Thymus (tissue), 11 donors: ENCODE results near the gene DSCAM. TPM values are rescaled to one million over a fixed set of nuclear protein-coding genes. Genes with fewer than 3 reads are reported as not detected.

Experiments
- DNase-seq, 9 donors: peaks; one replicate each; pipeline ENCODE4 v3.0.0-alpha.2; 2013; ENCODE audit warnings: low spot score in 9 of 9, low read depth in 6 of 9, missing footprints in 1 of 9
- H3K27ac ChIP-seq, 2 donors: one replicate each; pipeline ENCODE4 v1.5.1; 2013; ENCODE audit warnings: control low read depth in 1 of 2, low read depth in 1 of 2, low read length in 1 of 2, mild to moderate bottlenecking in 1 of 2, moderate library complexity in 1 of 2
- H3K27me3 ChIP-seq, 2 donors: one replicate each; pipeline ENCODE4 v1.5.1; 2013; ENCODE audit warnings: low read length in 1 of 2; ENCODE audit not compliant: control insufficient read depth in 2 of 2, insufficient read depth in 1 of 2
- H3K36me3 ChIP-seq, 2 donors: one replicate each; pipeline ENCODE4 v1.5.1; 2013; ENCODE audit warnings: low read length in 1 of 2, mild to moderate bottlenecking in 1 of 2, moderate library complexity in 1 of 2; ENCODE audit not compliant: control insufficient read depth in 2 of 2, insufficient read depth in 2 of 2
- H3K4me1 ChIP-seq, 2 donors: one replicate each; pipeline ENCODE4 v1.5.1; 2013; ENCODE audit warnings: low read length in 2 of 2; ENCODE audit not compliant: control insufficient read depth in 2 of 2, insufficient read depth in 2 of 2
- H3K4me3 ChIP-seq, 2 donors: one replicate each; pipeline ENCODE4 v1.5.1; 2013; ENCODE audit warnings: low read length in 2 of 2, control low read depth in 1 of 2, mild to moderate bottlenecking in 1 of 2
- H3K9me3 ChIP-seq, 2 donors: one replicate each; pipeline ENCODE4 v1.5.1; 2013; ENCODE audit warnings: low read length in 1 of 2, mild to moderate bottlenecking in 1 of 2; ENCODE audit not compliant: control insufficient read depth in 2 of 2, insufficient read depth in 1 of 2
- WGBS: extraction: QIAGEN DNeasy Blood & Tissue Kit; methylation state at CpG from one replicate; pipeline ENCODE4 v1.1.7; 2013; 5-methylcytosine and 5-hydroxymethylcytosine counted together
- polyA plus RNA-seq: library from polyadenylated mRNA; stranded (reverse); fragments of 200-250 nt; gene quantifications from one replicate; pipeline ENCODE4 v1.2.3, GENCODE V29; 2013
- total RNA-seq: library from RNA; stranded (reverse); fragments of 120-200 nt; gene quantifications from one replicate; pipeline ENCODE4 v1.2.4, GENCODE V29; 2013
- donor health status: healthy.

Gene DSCAM
- total and polyA plus RNA-seq, 2 donors: 0.02 to 0.05 TPM

GRCh38 chr21:40129809-40130208 is 717.1 kb downstream of the DSCAM start:
- H3K27me3 ChIP-seq: no peaks in the 10 kb centered on the region
- no peak overlapping the region for H3K27ac ChIP-seq
- 88% methylated on average over 1 of the region's 1 CpG for WGBS

GRCh38 chr21:40128891-40129290 is 718.1 kb downstream of the DSCAM start:
- Histone ChIP-seq H3K4me3 (no peak overlapping the region), H3K27me3 (no peaks in the 10 kb centered on the region), H3K9me3 (no peaks in the 10 kb centered on the region), H3K4me1 (no peaks in the 10 kb centered on the region), H3K27ac (no peak overlapping the region), H3K36me3 (no peaks in the 10 kb centered on the region)
- 97% methylated on average over 5 of the region's 5 CpGs for WGBS
- DNase-seq: no peak

More at GRCh38 chr21:40129809-40130208, 717.1 kb downstream of the DSCAM start:
- Histone ChIP-seq H3K4me3 (no peak overlapping the region), H3K9me3 (no peaks in the 10 kb centered on the region), H3K4me1 (no peaks in the 10 kb centered on the region), H3K36me3 (no peaks in the 10 kb centered on the region)
- DNase-seq: no peak

GRCh38 chr21:40120940-40121575 is 725.9 kb downstream of the DSCAM start:
- Histone ChIP-seq H3K4me1 (no peaks in the 10 kb centered on the region), H3K27ac (no peak overlapping the region), H3K4me3 (no peak overlapping the region), H3K9me3 (no peaks in the 10 kb centered on the region), H3K36me3 (no peaks in the 10 kb centered on the region), H3K27me3 (no peaks in the 10 kb centered on the region)
- DNase-seq: no peak
- WGBS: 36% methylated on average over 4 of the region's 4 CpGs

- Histone ChIP-seq H3K4me1 (no peaks in the 10 kb centered on the region), H3K27me3 (no peaks in the 10 kb centered on the region), H3K27ac (no peak overlapping the region), H3K36me3 (no peaks in the 10 kb centered on the region), H3K9me3 (no peaks in the 10 kb centered on the region), H3K4me3 (no peak overlapping the region)
- WGBS: 91% methylated on average over 9 of the region's 9 CpGs
- no peak for DNase-seq
These were observed 728.4 kb downstream of the DSCAM start for GRCh38 chr21:40118527-40118926.

- 93% methylated on average over 4 of the region's 4 CpGs for WGBS
- no peaks in the 10 kb centered on the region for H3K9me3 ChIP-seq
- H3K27ac ChIP-seq: no peak overlapping the region
These were observed 729.7 kb downstream of the DSCAM start for GRCh38 chr21:40117236-40117635.

GRCh38 chr21:40115775-40116174 is 731.2 kb downstream of the DSCAM start:
- DNase-seq: no peak
- Histone ChIP-seq H3K9me3 (no peaks in the 10 kb centered on the region), H3K27ac (no peak overlapping the region), H3K36me3 (no peaks in the 10 kb centered on the region), H3K27me3 (no peaks in the 10 kb centered on the region), H3K4me1 (no peaks in the 10 kb centered on the region), H3K4me3 (no peak overlapping the region)

More at GRCh38 chr21:40117236-40117635, 729.7 kb downstream of the DSCAM start:
- no peaks in the 10 kb centered on the region for H3K4me1 ChIP-seq
- H3K27me3 ChIP-seq: no peaks in the 10 kb centered on the region
- H3K4me3 ChIP-seq: no peak overlapping the region
- DNase-seq: no peak
- no peaks in the 10 kb centered on the region for H3K36me3 ChIP-seq

GRCh38 chr21:40102682-40103081 is 744.3 kb downstream of the DSCAM start:
- WGBS: 78% methylated on average over 3 of the region's 3 CpGs
- Histone ChIP-seq H3K27ac (no peak overlapping the region), H3K36me3 (no peaks in the 10 kb centered on the region), H3K4me3 (no peak overlapping the region), H3K9me3 (no peaks in the 10 kb centered on the region), H3K27me3 (no peaks in the 10 kb centered on the region), H3K4me1 (no peaks in the 10 kb centered on the region)
- no peak for DNase-seq

GRCh38 chr21:40099809-40100208 is 747.1 kb downstream of the DSCAM start:
- 88% methylated on average over 3 of the region's 3 CpGs for WGBS
- Histone ChIP-seq H3K36me3 (no peaks in the 10 kb centered on the region), H3K9me3 (no peaks in the 10 kb centered on the region)

GRCh38 chr21:40095477-40095876 is 751.5 kb downstream of the DSCAM start:
- no peak for DNase-seq
- no peaks in the 10 kb centered on the region for H3K36me3 ChIP-seq
- no peaks in the 10 kb centered on the region for H3K27me3 ChIP-seq
- H3K4me3 ChIP-seq: no peak overlapping the region
- H3K4me1 ChIP-seq: no peaks in the 10 kb centered on the region
- no peaks in the 10 kb centered on the region for H3K9me3 ChIP-seq
- no peak overlapping the region for H3K27ac ChIP-seq
- WGBS: 85% methylated on average over 3 of the region's 3 CpGs

More at GRCh38 chr21:40099809-40100208, 747.1 kb downstream of the DSCAM start:
- Histone ChIP-seq H3K27me3 (no peaks in the 10 kb centered on the region), H3K4me1 (no peaks in the 10 kb centered on the region), H3K27ac (no peak overlapping the region), H3K4me3 (no peak overlapping the region)
- no peak for DNase-seq
